Kidney (tissue), 14 donors: Measurements from ENCODE around the gene HELQ. TPM values are rescaled to one million over a fixed set of nuclear protein-coding genes. Genes with fewer than 3 reads are reported as not detected.

Source experiments
- DNase-seq, 5 donors: peaks; one replicate each; pipeline ENCODE4 v3.0.0-alpha.2; 2013 to 2020
- FAIRE-seq: peaks from 2 replicates; lab custom pipeline; 2012; peaks lifted over from hg19 to GRCh38; lab: Jason Lieb, UNC
- H3K27ac ChIP-seq, 2 donors: one replicate each; pipeline ENCODE4 v1.7.0; 2013; ENCODE audit warnings: low read depth in 2 of 2, low read length in 2 of 2, inconsistent platforms in 1 of 2
- H3K27me3 ChIP-seq: one replicate; pipeline ENCODE4 v1.7.1; 2013; ENCODE audit warnings: low read length, inconsistent platforms; ENCODE audit not compliant: control insufficient read depth, insufficient read depth
- H3K36me3 ChIP-seq, 3 donors: one replicate each; pipeline versions ENCODE4 v1.7.0 to v1.7.1; 2013; ENCODE audit warnings: low read length in 3 of 3, control low read depth in 1 of 3, inconsistent platforms in 1 of 3; ENCODE audit not compliant: insufficient read depth in 3 of 3, control insufficient read depth in 2 of 3
- H3K4me1 ChIP-seq, 3 donors: one replicate each; pipeline versions ENCODE4 v1.7.0 to v1.7.1; 2013; ENCODE audit warnings: low read length in 3 of 3, inconsistent platforms in 1 of 3, low read depth in 1 of 3; ENCODE audit not compliant: control insufficient read depth in 2 of 3, insufficient read depth in 2 of 3
- H3K4me3 ChIP-seq, 3 donors: one replicate each; pipeline versions ENCODE4 v1.7.0 to v1.8.1; 2013; ENCODE audit warnings: low read length in 3 of 3, control low read depth in 1 of 3, inconsistent platforms in 1 of 3
- H3K9ac ChIP-seq, 3 donors: one replicate each; pipeline versions ENCODE4 v1.7.0 to v1.7.1; 2013; ENCODE audit warnings: low read length in 3 of 3, control low read depth in 1 of 3, inconsistent platforms in 1 of 3
- H3K9me3 ChIP-seq, 3 donors: one replicate each; pipeline versions ENCODE4 v1.7.0 to v1.7.1; 2013; ENCODE audit warnings: low read length in 3 of 3, control low read depth in 1 of 3, inconsistent platforms in 1 of 3; ENCODE audit not compliant: control insufficient read depth in 2 of 3, insufficient read depth in 1 of 3
- intact Hi-C: fragments of 100-400 bp; cut with DNase I; formaldehyde crosslinking; loops from one replicate; pipeline ENCODE4 v1.11.1; 2022
- polyA plus RNA-seq: library from polyadenylated mRNA; stranded (reverse); fragments of 350-450 nt; fragmentation: Illumina TruSeq; extraction: RNeasy Lipid Tissue Mini Kit (QIAGEN cat#74804); gene quantifications from one replicate; pipeline ENCODE4 v1.2.3, GENCODE V29; 2014; ENCODE audit warnings: low read depth, low replicate concordance; ENCODE audit not compliant: insufficient read depth
- total RNA-seq: library from RNA; stranded (reverse); fragmentation: NEBNext Ultra II Directional; extraction: Animal tissue kit (Norgen Biotek cat#: 25700); gene quantifications from one replicate; pipeline ENCODE4 v1.2.1, GENCODE V29; 2021
- TF ChIP-seq, protein P1 (sequence below): IDR thresholded peaks from 3 replicates; pipeline ENCODE4 v1.5.1; 2012; ENCODE audit warnings: mild to moderate bottlenecking, moderate library complexity, borderline replicate concordance; ENCODE audit not compliant: insufficient read depth; ENCODE audit errors: extremely low read depth
- donor health status: control.
- donor health status: control.
- donor health status: control.
- donor health status: control.
- donor health status: control.
- donor health status: DM: yes; HTN: yes; CAD: no.
- donor health status: Normal renal cell carcinoma (clear cell type).

The HELQ gene
- total and polyA plus RNA-seq, 2 donors from 2014 or later, result 14.3 to 20.9 TPM

DNA sequence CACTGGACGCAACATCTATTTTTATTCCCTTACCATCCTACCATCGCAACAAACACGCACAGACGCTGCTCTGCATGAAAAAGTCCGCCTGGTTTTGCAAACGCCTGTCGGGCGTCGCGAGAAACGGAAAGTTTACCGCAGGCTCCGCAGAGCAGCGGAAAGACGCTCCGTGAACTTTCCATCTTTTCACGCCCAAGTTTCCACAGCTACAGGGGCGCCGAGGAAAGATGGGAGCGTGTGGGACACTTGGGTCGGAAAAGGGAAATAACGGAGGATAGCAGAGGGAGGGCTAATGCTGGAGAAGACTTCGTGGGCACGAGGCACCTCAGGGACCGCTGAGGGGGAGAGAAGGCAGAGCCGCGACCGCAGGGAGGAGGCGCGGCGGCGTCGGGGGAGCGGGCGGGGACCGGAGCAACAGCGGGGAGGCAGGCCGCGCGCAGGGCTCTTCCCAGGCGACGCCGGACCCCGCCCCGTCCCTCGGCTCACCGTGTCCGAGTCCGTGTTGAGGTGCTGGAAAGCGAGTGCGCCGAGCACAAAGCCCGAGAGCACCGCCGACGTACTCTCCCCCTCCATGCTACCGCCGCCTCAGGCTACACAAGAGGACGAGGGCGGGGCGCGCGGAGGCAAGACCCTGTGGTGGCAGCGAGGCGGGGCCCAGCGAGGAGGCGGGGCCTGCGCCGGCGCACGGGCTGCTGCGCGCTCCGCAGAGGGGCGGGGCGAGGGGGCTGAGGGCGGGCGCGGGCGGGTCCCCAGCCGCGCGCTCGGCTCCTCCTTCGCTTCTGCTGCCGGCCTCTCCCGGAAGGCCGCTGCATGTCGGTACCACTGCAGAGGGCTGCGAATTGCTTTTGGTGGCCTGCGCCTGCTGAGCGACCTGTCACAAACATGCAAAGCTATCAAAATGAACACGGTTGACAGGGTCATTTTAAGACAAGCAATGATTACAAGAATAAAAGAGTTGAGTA lies 29.2 kb upstream of the HELQ start, which contains the start of gene ABRAXAS1:
Gene ABRAXAS1 (minus strand): TSS at position 601 of the 962 bp plus-strand sequence. CDS start 28 bp downstream, at position 573.
- H3K9me3 ChIP-seq, result no peaks in the 10 kb centered on the region
- DNase-seq (peak; percentile 96 to 98 (median 98)), FAIRE-seq (no peak)
- no peaks in the 10 kb centered on the region for H3K36me3 ChIP-seq
- TF ChIP-seq, protein P1, sequence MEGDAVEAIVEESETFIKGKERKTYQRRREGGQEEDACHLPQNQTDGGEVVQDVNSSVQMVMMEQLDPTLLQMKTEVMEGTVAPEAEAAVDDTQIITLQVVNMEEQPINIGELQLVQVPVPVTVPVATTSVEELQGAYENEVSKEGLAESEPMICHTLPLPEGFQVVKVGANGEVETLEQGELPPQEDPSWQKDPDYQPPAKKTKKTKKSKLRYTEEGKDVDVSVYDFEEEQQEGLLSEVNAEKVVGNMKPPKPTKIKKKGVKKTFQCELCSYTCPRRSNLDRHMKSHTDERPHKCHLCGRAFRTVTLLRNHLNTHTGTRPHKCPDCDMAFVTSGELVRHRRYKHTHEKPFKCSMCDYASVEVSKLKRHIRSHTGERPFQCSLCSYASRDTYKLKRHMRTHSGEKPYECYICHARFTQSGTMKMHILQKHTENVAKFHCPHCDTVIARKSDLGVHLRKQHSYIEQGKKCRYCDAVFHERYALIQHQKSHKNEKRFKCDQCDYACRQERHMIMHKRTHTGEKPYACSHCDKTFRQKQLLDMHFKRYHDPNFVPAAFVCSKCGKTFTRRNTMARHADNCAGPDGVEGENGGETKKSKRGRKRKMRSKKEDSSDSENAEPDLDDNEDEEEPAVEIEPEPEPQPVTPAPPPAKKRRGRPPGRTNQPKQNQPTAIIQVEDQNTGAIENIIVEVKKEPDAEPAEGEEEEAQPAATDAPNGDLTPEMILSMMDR, result no peak
- H3K9ac ChIP-seq, result peak within 1 kb of the TSS; percentile 69 to 76 (median 70)
- intact Hi-C loops, result no loop called here
- H3K4me1 ChIP-seq, result peaks cover 4 to 10% (median 5%) of the 10 kb centered on the region in 3 donors
- H3K27ac ChIP-seq, result peak within 1 kb of the TSS; percentile 83 to 92
- no peaks in the 10 kb centered on the region for H3K27me3 ChIP-seq
- H3K4me3 ChIP-seq, result peak within 1 kb of the TSS; percentile 89 to 97 (median 89)

DNA sequence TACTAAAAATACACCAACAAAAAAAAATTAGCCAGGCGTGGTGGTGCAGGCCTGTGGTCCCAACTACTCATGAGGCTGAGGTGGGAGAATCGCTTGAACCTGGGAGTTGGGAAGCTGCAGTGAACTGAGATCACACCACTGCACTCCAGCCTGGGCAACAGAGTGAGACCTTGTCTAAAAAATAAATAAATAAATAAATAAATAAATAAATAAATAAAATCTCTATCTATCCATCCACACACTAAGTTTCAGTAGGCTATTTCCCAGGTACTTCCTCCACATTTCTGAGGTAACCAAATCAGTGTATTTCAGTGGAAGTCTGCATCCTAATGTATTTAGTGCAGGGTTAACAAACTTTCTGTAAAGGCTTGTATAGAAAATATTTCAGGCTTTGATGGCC lies 18.3 kb upstream of the HELQ start:
- no peak overlapping the region for H3K27ac ChIP-seq
- TF ChIP-seq, protein P1, result no peak
- no peaks in the 10 kb centered on the region for H3K9me3 ChIP-seq
- FAIRE-seq, result no peak
- H3K4me3 ChIP-seq, result no peak overlapping the region
- intact Hi-C loops, result no loop called here
- no peaks in the 10 kb centered on the region for H3K36me3 ChIP-seq
- DNase-seq, result no peak
- no peak overlapping the region for H3K9ac ChIP-seq
- H3K27me3 ChIP-seq, result no peaks in the 10 kb centered on the region
- no peaks in the 10 kb centered on the region for H3K4me1 ChIP-seq

DNA sequence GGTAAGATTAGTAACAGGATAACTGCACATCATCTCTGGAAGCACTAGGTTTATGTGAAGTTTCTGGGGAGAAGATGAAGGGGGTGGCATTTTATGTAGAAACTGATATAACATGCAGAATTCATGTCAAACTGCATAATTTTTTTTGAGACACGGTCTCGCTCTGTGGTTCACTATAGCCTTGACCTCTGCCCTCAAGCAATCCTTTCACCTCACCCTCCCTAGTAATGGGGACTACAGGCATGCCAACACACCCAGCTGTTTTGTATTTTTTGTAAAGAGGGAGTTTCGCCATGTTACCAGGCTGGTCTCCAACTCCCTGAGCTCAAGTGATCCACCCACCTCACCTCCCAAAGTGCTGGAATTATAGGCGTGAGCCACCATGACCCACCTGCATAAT lies 17.8 kb upstream of the HELQ start:
- FAIRE-seq (no peak), DNase-seq (no peak)
- Histone ChIP-seq H3K27ac (no peak overlapping the region), H3K4me1 (no peaks in the 10 kb centered on the region), H3K36me3 (no peaks in the 10 kb centered on the region), H3K9me3 (no peaks in the 10 kb centered on the region), H3K4me3 (no peak overlapping the region), H3K27me3 (no peaks in the 10 kb centered on the region), H3K9ac (no peak overlapping the region)
- intact Hi-C loops, result no loop called here
- TF ChIP-seq, protein P1, result no peak
